ENCODE measurements around the gene IL9. TPM values are rescaled to one million over a fixed set of nuclear protein-coding genes. Genes with fewer than 3 reads are reported as not detected.

The IL9 gene
- total and polyA plus RNA-seq, 2 of the 4 experiments (the other 2 are of a cell fraction), result not detected

GRCh38 chr5:135916638-135917263, 21.1 kb upstream of the IL9 start:
- Histone ChIP-seq H2AK9ac (replicated peaks; ENCODE audit: low read depth, low read length, poor library complexity) (no peak overlapping the region), H4K8ac (ENCODE audit: low read depth in 2 of 2, low read length in 2 of 2) (no peak overlapping the region), H2AK5ac (ENCODE audit: low read depth, low read length) (no peak overlapping the region), H4K5ac (ENCODE audit: low read depth, low read length) (no peak overlapping the region), H4K20me1 (ENCODE audit: insufficient read depth, low read length) (no peaks in the 10 kb centered on the region), H3K9me3 (ENCODE audit: control insufficient read depth, insufficient read depth, low read length) (no peaks in the 10 kb centered on the region), H3K79me1 (ENCODE audit: low read depth in 1 of 2, low read length in 2 of 2) (no peaks in the 10 kb centered on the region), H3K36me3 (ENCODE audit: control insufficient read depth, insufficient read depth, low read length) (no peaks in the 10 kb centered on the region), H2BK5ac (ENCODE audit: low read depth, low read length, poor library complexity, severe bottlenecking) (no peak overlapping the region), H4K91ac (ENCODE audit: insufficient read depth, low read depth, low read length) (no peak overlapping the region), H3K56ac (ENCODE audit: extremely low read depth, insufficient read depth, low read length) (no peak overlapping the region), H3K27ac (ENCODE audit: insufficient read depth, low read length) (no peak overlapping the region), H3K23ac (ENCODE audit: low read depth, low read length) (no peak overlapping the region), H3K4me2 (ENCODE audit: low read depth, low read length) (no peak overlapping the region), H3K9ac (ENCODE audit: low read depth, low read length) (no peak overlapping the region), H3K9me1 (ENCODE audit: insufficient read depth, low read length) (no peaks in the 10 kb centered on the region), H2AFZ (replicated peaks; ENCODE audit: low read length, poor library complexity) (no peak overlapping the region), H2BK120ac (ENCODE audit: low read depth, low read length) (no peak overlapping the region), H3K4ac (ENCODE audit: low read depth, low read length) (no peak overlapping the region), H3K14ac (replicated peaks; ENCODE audit: low read depth, low read length) (no peak overlapping the region), H2BK15ac (ENCODE audit: low read depth, low read length) (no peak overlapping the region), H3K4me1 (ENCODE audit: control insufficient read depth, insufficient read depth, low read length) (no peaks in the 10 kb centered on the region), H3K4me3 (ENCODE audit: insufficient read depth, low read depth, low read length) (no peak overlapping the region), H3K18ac (ENCODE audit: low read depth, low read length) (no peak overlapping the region), H3K27me3 (ENCODE audit: control insufficient read depth, insufficient read depth, low read length) (peaks cover 24% of the 10 kb centered on the region), H2BK20ac (ENCODE audit: low read depth, low read length) (no peak overlapping the region)
- ATAC-seq (ENCODE audit: low read depth) (no peak), DNase-seq (no peak)
- intact Hi-C loops (cut with micrococcal nuclease) (no loop called here), dilution Hi-C loops (cut with HindIII; ENCODE audit: low sequenced_read_pairs, unreplicated experiment) (no loop called here), in situ Hi-C loops (cut with MboI; ENCODE audit: low sequenced_read_pairs) (no loop called here)
- BruUV-seq (replicated peaks), result no TSS peak
- ChIA-PET CTCF (no interaction called here), POLR2A (ENCODE audit: unreplicated experiment) (no interaction called here)
- 76% methylated on average over 3 of the region's 8 CpGs; no CpG with 5 or more reads in 1 of the 2 experiments for WGBS, 2 experiments (ENCODE audit: extremely low coverage in 2 of 2, insufficient read length in 1 of 2)
- no peak for TF ChIP-seq ELK1 (IDR thresholded peaks at IDR 0.05; ENCODE audit: borderline replicate concordance, low read depth, low read length)
- no peak for TF ChIP-seq NFE2L2 (IDR thresholded peaks at IDR 0.05; ENCODE audit: low read depth, low read length)
- TF ChIP-seq, protein P1, sequence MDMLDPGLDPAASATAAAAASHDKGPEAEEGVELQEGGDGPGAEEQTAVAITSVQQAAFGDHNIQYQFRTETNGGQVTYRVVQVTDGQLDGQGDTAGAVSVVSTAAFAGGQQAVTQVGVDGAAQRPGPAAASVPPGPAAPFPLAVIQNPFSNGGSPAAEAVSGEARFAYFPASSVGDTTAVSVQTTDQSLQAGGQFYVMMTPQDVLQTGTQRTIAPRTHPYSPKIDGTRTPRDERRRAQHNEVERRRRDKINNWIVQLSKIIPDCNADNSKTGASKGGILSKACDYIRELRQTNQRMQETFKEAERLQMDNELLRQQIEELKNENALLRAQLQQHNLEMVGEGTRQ (IDR thresholded peaks at IDR 0.05; ENCODE audit: low read depth, low read length), result no peak
- TF ChIP-seq SMC3 (IDR thresholded peaks at IDR 0.05; ENCODE audit: low read depth, low read length), result no peak
- TF ChIP-seq RCOR1 (IDR thresholded peaks at IDR 0.05; ENCODE audit: insufficient replicate concordance, low read length), result no peak
- no peak for TF ChIP-seq RAD21 (IDR thresholded peaks at IDR 0.05; ENCODE audit: low read length)
- no peak for TF ChIP-seq RFX5 (IDR thresholded peaks at IDR 0.05; ENCODE audit: low read depth, low read length)
- no peak for TF ChIP-seq CEBPB (IDR thresholded peaks at IDR 0.05; ENCODE audit: low read depth, low read length)
- no peak for TF ChIP-seq MAZ (IDR thresholded peaks at IDR 0.05; ENCODE audit: borderline replicate concordance, low read depth, low read length)
- no peak for TF ChIP-seq CHD1 (IDR thresholded peaks at IDR 0.05; ENCODE audit: low read depth, low read length)
- TF ChIP-seq POLR2A (IDR thresholded peaks at IDR 0.05; ENCODE audit: low read depth, low read length), result no peak
- TF ChIP-seq, protein P2, sequence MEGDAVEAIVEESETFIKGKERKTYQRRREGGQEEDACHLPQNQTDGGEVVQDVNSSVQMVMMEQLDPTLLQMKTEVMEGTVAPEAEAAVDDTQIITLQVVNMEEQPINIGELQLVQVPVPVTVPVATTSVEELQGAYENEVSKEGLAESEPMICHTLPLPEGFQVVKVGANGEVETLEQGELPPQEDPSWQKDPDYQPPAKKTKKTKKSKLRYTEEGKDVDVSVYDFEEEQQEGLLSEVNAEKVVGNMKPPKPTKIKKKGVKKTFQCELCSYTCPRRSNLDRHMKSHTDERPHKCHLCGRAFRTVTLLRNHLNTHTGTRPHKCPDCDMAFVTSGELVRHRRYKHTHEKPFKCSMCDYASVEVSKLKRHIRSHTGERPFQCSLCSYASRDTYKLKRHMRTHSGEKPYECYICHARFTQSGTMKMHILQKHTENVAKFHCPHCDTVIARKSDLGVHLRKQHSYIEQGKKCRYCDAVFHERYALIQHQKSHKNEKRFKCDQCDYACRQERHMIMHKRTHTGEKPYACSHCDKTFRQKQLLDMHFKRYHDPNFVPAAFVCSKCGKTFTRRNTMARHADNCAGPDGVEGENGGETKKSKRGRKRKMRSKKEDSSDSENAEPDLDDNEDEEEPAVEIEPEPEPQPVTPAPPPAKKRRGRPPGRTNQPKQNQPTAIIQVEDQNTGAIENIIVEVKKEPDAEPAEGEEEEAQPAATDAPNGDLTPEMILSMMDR (conservative IDR thresholded peaks at IDR 0.05; ENCODE audit: low read depth, low read length), result no peak
- TF ChIP-seq BHLHE40 (IDR thresholded peaks at IDR 0.05; ENCODE audit: low read depth, low read length), result no peak
- TF ChIP-seq MAFK (IDR thresholded peaks at IDR 0.05; ENCODE audit: low read depth, low read length), result no peak

Data from IMR-90 (cell line).